Gastroesophageal sphincter (tissue), 3 donors: ENCODE results near the gene DSCAML1.

Experiments used
- POLR2A ChIP-seq, 2 donors: fragments of 450-650 bp; IDR thresholded peaks; one replicate each; pipeline ENCODE4 v1.6.1; 2017; ENCODE audit warnings: antibody characterized with exemption in 2 of 2, mild to moderate bottlenecking in 2 of 2, moderate library complexity in 1 of 2
- TF ChIP-seq, protein P1 (sequence below), 4 experiments: fragments of 200-600 bp in 2 of 4; fragments of 450-650 bp in 2 of 4; sonication (generic) in 1 of 4; IDR thresholded peaks; one replicate each; pipeline ENCODE4 v1.5.1; 2017 to 2019; ENCODE audit warnings: antibody characterized with exemption in 4 of 4, mild to moderate bottlenecking in 2 of 4, moderate library complexity in 2 of 4

DNA sequence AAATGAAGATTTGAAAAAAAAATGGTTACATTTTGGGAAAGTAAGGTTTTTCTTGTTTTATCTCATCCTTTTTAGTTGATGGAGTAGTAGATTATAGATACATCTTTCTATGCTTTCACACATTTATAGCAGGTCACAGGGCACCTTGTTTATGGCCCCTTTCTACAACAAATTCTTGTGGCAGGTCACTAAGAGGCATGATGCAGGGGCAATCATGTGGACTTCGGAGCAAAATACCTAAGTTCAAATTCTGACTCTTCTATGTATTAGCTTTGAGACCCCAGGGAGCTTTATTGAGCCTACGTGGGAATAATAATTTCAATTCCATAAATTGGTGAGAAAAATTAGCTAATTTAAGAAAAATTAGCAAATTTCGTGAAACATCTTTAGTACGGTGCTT, 177.4 kb downstream of the DSCAML1 start:
- no peak for TF ChIP-seq POLR2A (IDR thresholded peaks at IDR 0.05)
- TF ChIP-seq, protein P1, sequence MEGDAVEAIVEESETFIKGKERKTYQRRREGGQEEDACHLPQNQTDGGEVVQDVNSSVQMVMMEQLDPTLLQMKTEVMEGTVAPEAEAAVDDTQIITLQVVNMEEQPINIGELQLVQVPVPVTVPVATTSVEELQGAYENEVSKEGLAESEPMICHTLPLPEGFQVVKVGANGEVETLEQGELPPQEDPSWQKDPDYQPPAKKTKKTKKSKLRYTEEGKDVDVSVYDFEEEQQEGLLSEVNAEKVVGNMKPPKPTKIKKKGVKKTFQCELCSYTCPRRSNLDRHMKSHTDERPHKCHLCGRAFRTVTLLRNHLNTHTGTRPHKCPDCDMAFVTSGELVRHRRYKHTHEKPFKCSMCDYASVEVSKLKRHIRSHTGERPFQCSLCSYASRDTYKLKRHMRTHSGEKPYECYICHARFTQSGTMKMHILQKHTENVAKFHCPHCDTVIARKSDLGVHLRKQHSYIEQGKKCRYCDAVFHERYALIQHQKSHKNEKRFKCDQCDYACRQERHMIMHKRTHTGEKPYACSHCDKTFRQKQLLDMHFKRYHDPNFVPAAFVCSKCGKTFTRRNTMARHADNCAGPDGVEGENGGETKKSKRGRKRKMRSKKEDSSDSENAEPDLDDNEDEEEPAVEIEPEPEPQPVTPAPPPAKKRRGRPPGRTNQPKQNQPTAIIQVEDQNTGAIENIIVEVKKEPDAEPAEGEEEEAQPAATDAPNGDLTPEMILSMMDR (IDR thresholded peaks at IDR 0.05) = no peak
